Myocyte (in vitro differentiated cells): ENCODE measurements around the gene CIAO2A. TPM values are rescaled to one million over a fixed set of nuclear protein-coding genes. Genes with fewer than 3 reads are reported as not detected.
"Not testable (repeated sequence)": the region's sequence is repeated elsewhere in the genome, so short reads cannot be mapped to it uniquely, and the experiment has no call there.

Source experiments
- DNase-seq: peaks from one replicate; pipeline ENCODE4 v3.0.0-alpha.2; 2012; ENCODE audit warnings: low read depth
- total RNA-seq: library from RNA; depleted of rRNA; stranded (reverse); fragments of >200 nt; gene quantifications from 2 replicates; pipeline ENCODE4 v1.2.3, GENCODE V29; 2014

The CIAO2A gene
- total RNA-seq, 1 donor from 2014 or later: 55.7 TPM

- DNase-seq: no peak
Measured at GRCh38 chr15:64072812-64073211, 20.8 kb downstream of the CIAO2A start.

GRCh38 chr15:64071931-64072765 lies 21.5 kb downstream of the CIAO2A start:
- DNase-seq: peak; percentile 22

- DNase-seq: peak; percentile 86
Measured at GRCh38 chr15:64070965-64071851, 22.4 kb downstream of the CIAO2A start.

DNA sequence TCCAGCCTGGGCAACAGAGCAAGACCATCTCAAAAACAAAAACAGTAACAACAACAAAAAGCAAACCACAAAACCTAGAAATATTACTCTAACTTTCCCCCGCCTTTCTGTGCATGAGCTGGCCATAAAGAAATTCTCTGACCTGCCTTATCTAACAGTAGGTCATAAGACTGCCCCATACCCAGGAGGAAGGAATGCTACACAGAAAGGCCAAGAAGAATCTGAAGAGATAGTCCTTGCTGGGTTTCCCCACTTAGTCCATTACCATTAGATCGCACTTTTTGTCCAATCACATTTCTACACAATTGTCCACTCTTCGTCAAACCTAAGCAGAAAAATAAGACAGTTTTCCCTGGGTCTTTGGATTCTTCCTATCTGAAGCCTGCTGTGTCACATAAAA lies 23.5 kb downstream of the CIAO2A start:
- DNase-seq: no peak

DNA sequence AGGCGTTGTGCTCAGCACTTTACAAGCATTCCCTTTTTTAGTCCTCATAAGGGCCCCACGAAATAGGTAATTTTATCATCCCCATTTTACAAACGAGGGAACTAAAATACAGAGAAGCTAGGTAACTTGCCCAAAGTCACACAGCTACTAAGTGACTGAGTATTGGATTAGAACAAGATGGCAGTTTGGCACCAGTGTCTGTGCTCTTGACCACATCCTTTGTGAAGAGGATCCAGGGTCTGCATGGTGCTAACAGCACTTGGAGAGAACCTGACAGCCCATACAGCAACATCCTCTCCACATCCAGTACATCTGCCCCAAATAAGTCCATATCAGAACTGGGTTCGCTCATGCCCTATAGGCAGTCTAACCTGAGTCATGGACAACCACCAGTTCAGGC lies 25.5 kb downstream of the CIAO2A start:
- DNase-seq: no peak

DNA sequence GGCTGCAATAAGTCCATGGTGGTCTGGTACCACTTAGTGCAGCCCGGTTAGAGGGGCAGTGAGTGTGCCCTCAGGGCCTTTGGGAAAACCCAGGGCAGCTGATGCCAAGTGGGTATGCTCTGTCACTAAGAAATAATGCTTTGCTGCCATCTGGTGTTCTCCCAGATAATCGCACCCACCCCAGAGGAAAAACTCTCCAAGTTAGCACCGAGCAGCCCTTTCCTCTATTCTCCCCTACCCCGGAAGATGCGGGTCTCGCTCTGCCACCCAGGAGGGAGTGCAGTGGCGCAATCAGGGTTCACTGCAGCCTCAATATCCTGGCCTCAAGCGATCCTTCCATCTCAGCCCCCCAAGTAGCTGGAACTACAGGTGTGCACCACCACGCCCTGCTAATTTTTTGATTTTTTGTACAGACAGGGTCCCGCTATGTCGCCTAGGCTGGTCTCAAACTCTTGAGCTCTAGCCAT lies 26.0 kb downstream of the CIAO2A start:
- peak; percentile 76 for DNase-seq

- DNase-seq: no peak
Measured at GRCh38 chr15:64066451-64066850, 27.2 kb downstream of the CIAO2A start.

GRCh38 chr15:64060716-64061115 lies 32.9 kb downstream of the CIAO2A start:
- no peak for DNase-seq

DNA sequence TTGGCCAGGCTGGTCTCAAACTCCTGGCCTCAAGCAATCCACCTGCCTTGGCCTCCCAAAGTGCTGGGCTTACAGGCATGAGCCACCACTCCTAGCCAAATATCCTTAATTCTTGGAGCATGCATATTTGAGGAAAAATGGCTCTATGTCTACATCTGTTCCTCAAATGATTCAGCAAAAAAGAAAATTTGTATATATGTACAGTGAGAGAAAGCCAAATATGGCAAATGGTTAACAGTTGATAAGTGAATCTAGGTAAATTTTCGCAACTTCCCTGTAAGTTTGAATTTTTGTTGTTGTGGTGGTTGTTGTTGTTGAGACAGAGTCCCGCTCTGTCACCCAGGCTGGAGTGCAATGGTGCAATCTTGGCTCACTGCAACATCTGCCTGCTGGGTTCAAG lies 34.5 kb downstream of the CIAO2A start:
- not testable (repeated sequence) for DNase-seq

- no peak for DNase-seq
Measured at GRCh38 chr15:64058279-64058678, 35.4 kb downstream of the CIAO2A start.

- DNase-seq: not testable (repeated sequence)
Measured at GRCh38 chr15:64053674-64054073, 40.0 kb downstream of the CIAO2A start.

DNA sequence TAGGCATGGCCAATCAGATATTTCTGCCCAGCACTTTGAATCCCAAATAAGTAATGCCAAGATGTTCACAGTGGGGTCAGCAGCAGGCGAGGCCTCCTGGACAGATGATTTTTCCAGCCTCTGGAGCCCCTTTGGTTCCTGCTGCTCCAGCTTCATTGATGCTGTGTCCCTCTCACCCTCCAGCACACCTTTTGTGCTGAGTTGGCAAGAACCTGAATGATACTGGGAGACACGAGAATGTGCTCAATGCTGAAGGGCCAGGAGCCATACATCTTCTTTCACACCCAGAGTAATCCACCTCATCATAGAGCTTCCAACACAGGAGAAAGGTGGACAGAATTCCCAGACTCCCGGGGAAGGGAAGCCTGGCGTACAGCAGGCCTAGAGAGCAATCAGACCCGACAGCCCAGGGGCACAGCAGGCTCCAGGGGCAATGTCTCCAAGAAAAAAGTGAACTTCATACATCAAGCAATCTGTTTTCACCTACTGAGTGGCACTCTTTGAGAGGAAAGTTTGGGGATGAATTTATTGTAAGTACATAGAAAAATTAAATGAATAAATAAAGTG lies 40.6 kb downstream of the CIAO2A start:
- DNase-seq: no peak

DNA sequence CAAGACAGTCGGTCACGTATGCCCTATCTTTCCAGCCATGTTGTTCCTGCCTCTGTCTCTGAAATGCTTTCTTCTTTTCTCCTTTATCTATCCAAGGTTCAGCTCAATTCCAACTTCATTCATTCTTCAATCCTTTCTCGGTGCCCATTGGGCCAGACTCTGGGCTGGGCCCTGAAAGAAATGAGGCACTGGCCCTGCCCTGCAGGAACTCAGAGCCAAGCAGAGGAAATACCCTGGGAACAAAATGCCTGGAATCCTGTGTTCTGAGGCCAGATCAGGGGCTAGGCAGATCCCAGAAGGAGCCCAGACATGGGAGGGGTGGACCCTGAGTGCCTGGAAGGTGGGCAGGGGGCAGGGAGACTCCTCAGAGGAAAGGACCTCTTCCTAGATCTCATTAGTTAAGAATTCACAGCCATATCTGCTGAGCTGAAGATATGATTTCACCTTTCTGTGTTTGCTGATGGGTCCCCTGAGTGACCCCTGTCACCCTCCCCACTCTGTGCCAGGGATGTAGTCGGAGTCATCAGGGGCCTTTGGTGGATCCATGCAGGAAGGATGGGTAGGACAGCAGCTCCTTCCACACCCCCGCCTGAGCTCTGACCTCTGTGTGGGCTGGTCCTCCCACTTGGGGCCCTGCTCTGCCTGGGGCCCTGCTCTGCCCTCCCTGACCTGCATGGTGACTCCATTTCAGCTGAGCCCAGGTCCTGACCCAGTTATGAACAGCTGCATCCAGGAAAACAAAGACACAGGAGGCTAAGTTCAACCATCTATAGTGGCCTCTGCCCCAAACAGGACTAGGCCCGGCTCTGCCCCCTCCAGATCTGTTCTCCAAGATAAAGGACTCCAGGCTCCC lies 42.0 kb downstream of the CIAO2A start:
- DNase-seq: no peak

GRCh38 chr15:64051093-64051402 lies 42.6 kb downstream of the CIAO2A start:
- DNase-seq: no peak

GRCh38 chr15:64050281-64051092 lies 43.2 kb downstream of the CIAO2A start:
- peak; percentile 24 for DNase-seq

DNA sequence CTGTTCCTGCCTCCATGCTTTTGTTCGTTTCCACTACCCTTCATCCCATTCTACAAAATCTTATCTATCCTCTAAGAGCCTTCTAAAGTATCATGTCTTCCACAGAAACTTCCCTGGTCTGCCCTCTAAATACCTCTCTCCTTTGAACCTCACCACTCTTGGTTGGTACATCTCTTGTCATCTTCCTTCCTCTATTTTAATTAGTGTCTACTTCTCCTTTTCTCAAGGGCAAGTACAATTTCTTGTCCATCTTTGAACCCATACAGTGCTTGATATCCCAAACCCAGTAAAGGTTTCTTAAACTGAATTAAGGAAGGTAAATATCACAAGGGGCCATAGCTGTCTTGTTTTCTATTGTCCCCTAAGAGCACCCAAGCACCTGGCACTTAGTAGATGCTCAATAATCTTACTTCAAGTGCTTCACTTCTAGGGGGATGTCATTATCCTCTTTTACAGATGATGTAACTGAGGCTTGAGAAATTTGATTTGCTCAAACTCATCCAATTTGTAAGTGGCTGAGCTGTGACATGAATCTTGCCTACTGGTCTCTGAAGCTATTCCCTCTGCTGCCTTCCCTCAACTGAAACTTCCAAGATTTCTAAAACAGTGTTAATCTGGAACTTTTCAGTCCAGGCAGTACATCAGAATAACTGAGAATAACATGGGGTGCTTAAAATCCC lies 44.7 kb downstream of the CIAO2A start:
- no peak for DNase-seq

- DNase-seq: peak; percentile 70
Measured at GRCh38 chr15:64046421-64047153, 47.1 kb downstream of the CIAO2A start, which contains the start of gene DAPK2. Gene DAPK2 (minus strand): TSS chr15:64046485. CDS start chr15:64040261, 6,224 bp downstream.

DNA sequence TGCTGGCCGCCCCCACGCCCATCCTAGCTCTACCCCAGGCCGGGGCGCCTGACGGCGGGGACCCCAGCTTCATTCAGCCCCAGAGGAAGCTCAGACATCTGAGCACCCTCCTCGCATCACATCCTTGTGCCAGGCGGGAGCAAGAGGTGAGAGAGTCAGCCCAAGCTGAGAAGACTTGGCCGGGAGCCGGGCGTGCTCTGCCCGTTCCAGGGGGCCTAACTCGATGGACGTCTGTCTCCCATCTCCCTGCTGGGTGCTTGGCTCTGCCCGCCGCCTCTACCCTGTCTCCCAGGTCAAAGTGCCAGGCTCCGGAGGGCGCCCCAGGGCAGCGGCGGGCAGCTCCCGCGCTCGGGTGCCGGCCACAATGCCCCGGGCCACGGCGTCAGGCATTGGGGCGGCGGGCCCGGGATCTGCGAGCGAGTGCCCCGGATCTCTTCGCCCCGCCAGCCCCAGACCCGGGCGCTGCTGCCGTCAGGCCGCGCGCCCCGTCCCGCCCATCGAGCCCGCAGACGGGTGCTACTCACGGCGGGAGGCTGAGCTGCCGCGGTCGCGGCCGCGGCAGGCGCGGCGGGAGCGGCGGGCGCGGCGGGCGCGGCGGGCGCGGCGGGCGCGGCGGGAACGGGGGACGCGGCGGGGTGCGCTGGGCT lies 47.7 kb downstream of the CIAO2A start:
- DNase-seq: no peak
